Measurements from ENCODE around the gene EEF1E1.

DNA sequence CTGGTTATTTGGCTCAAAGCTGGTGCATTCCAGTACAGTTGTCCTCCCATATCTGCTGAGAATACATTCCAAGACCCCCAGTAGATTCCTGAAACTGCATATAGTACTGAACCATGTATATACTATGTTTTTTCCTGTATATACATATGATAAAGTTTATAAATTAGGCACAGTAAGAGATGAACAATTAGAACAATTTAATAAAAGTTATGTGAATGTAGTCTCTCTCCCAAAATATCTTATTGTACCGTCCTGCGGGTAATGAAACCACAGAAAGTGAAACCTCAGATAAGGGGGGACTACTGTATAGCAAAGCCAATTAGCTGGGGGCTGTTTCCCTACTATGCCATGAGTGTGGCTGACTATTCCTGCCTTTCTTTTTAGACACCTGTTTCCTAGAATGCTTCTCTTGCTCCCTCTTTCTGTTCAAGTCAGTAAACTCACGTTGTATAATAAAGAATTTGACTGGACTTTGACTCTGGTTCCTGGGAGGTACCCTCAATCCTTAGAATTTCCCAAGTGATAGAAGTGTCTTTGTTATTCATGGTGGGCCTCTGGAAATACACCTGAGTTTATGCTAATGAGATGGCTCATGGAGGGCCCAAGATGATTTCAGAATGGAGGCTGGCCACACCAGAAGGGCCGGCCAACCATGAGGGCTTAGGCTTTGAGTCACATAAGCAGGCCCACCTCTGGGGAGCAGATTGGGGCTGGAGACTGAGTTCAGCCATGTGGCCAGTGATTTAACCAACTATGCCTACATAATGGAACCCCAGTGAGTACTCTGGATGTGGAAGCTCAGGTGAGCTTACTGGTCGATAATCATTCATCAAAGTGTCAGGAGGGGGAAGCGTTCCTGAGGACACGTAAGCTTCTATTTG is 37.5 kb downstream of the EEF1E1 start:
- TF ChIP-seq, protein P1, sequence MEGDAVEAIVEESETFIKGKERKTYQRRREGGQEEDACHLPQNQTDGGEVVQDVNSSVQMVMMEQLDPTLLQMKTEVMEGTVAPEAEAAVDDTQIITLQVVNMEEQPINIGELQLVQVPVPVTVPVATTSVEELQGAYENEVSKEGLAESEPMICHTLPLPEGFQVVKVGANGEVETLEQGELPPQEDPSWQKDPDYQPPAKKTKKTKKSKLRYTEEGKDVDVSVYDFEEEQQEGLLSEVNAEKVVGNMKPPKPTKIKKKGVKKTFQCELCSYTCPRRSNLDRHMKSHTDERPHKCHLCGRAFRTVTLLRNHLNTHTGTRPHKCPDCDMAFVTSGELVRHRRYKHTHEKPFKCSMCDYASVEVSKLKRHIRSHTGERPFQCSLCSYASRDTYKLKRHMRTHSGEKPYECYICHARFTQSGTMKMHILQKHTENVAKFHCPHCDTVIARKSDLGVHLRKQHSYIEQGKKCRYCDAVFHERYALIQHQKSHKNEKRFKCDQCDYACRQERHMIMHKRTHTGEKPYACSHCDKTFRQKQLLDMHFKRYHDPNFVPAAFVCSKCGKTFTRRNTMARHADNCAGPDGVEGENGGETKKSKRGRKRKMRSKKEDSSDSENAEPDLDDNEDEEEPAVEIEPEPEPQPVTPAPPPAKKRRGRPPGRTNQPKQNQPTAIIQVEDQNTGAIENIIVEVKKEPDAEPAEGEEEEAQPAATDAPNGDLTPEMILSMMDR (IDR thresholded peaks at IDR 0.05): no peak
- TF ChIP-seq RAD21 (conservative IDR thresholded peaks at IDR 0.05 in 1 of 2, IDR thresholded peaks at IDR 0.05 in 1 of 2): no peak
- TF ChIP-seq JUN (IDR thresholded peaks at IDR 0.05): no peak
- TF ChIP-seq NPAS2 (CRISPR knock-in tag; IDR thresholded peaks at IDR 0.05; ENCODE audit: borderline replicate concordance): no peak
- no peak for TF ChIP-seq EP300 (IDR thresholded peaks at IDR 0.05)
- no peak for TF ChIP-seq ZC3H11A (IDR thresholded peaks at IDR 0.05)
- no peak for TF ChIP-seq POLR2A (IDR thresholded peaks at IDR 0.05; ENCODE audit: low read length)

Measured in A549 (cell line).